H9 (cell line): ENCODE results near the gene MBTD1. TPM values are rescaled to one million over a fixed set of nuclear protein-coding genes. Genes with fewer than 3 reads are reported as not detected.

ENCODE experiments used
- DNase-seq: peaks from one replicate; pipeline ENCODE4 v3.0.0-alpha.2; 2017
- H2AFZ ChIP-seq: one replicate; pipeline ENCODE4 v1.6.1; 2013; ENCODE audit warnings: mild to moderate bottlenecking, low read length, control low read depth, moderate library complexity
- H2AK5ac ChIP-seq: 2 replicates; pipeline ENCODE4 v1.6.1; 2013; ENCODE audit warnings: low read length, control low read depth, mixed read lengths; ENCODE audit not compliant: insufficient read length
- H2BK120ac ChIP-seq: one replicate; pipeline ENCODE4 v1.6.1; 2013; ENCODE audit warnings: low read depth, mild to moderate bottlenecking, low read length, control low read depth, inconsistent platforms; ENCODE audit not compliant: poor library complexity, severe bottlenecking
- H2BK12ac ChIP-seq: 2 replicates; pipeline ENCODE4 v1.6.1; 2013; ENCODE audit warnings: low read length, control low read depth, mixed read lengths, low read depth; ENCODE audit not compliant: insufficient read length
- H2BK15ac ChIP-seq: 2 replicates; pipeline ENCODE4 v1.6.1; 2013; ENCODE audit warnings: low read depth, low read length, control low read depth
- H2BK20ac ChIP-seq: one replicate; pipeline ENCODE4 v1.6.1; 2013; ENCODE audit warnings: low read depth, mild to moderate bottlenecking, low read length, control low read depth, inconsistent platforms; ENCODE audit not compliant: poor library complexity, severe bottlenecking
- H2BK5ac ChIP-seq: 2 replicates; pipeline ENCODE4 v1.6.1; 2013; ENCODE audit warnings: low read length, control low read depth, mixed read lengths; ENCODE audit not compliant: insufficient read length
- H3K14ac ChIP-seq: 2 replicates; pipeline ENCODE4 v1.6.1; 2013; ENCODE audit warnings: low read length, control low read depth; ENCODE audit not compliant: insufficient read depth
- H3K18ac ChIP-seq: 2 replicates; pipeline ENCODE4 v1.6.1; 2013; ENCODE audit warnings: low read depth, mild to moderate bottlenecking, mixed read lengths, low read length, control low read depth; ENCODE audit not compliant: insufficient read length
- H3K23ac ChIP-seq: 2 replicates; pipeline ENCODE4 v1.6.1; 2013; ENCODE audit warnings: low read length, control low read depth, mixed read lengths, low read depth; ENCODE audit not compliant: insufficient read length
- H3K23me2 ChIP-seq: 2 replicates; pipeline ENCODE4 v1.6.1; 2013; ENCODE audit warnings: low read depth, mild to moderate bottlenecking, mixed read lengths, low read length, control low read depth; ENCODE audit not compliant: insufficient read length, poor library complexity, severe bottlenecking
- H3K27ac ChIP-seq: 2 replicates; pipeline ENCODE4 v1.5.1; 2013; ENCODE audit warnings: low read length, control low read depth, mixed read lengths, low read depth; ENCODE audit not compliant: insufficient read length
- H3K27me3 ChIP-seq: 2 replicates; pipeline ENCODE4 v1.6.1; 2013; ENCODE audit warnings: low read length, control low read depth, inconsistent platforms; ENCODE audit not compliant: insufficient read depth
- H3K4ac ChIP-seq: 2 replicates; pipeline ENCODE4 v1.6.1; 2013; ENCODE audit warnings: low read depth, mild to moderate bottlenecking, control low read depth, inconsistent platforms, low read length, moderate library complexity
- H3K4me1 ChIP-seq: 2 replicates; pipeline ENCODE4 v1.6.1; 2013; ENCODE audit warnings: low read length, control low read depth, inconsistent platforms; ENCODE audit not compliant: insufficient read depth
- H3K4me2 ChIP-seq: 2 replicates; pipeline ENCODE4 v1.6.1; 2013; ENCODE audit warnings: low read length, control low read depth, mixed read lengths; ENCODE audit not compliant: insufficient read length, insufficient read depth
- H3K56ac ChIP-seq: 2 replicates; pipeline ENCODE4 v1.6.1; 2013; ENCODE audit warnings: low read depth, mild to moderate bottlenecking, mixed read lengths, low read length, control low read depth; ENCODE audit not compliant: insufficient read length
- H3K79me1 ChIP-seq: 2 replicates; pipeline ENCODE4 v1.6.1; 2013; ENCODE audit warnings: low read depth, mild to moderate bottlenecking, moderate library complexity, low read length, control low read depth, inconsistent platforms; ENCODE audit not compliant: insufficient read depth, poor library complexity, severe bottlenecking
- H3K79me2 ChIP-seq: 2 replicates; pipeline ENCODE4 v1.6.1; 2013; ENCODE audit warnings: low read length, control low read depth, inconsistent platforms; ENCODE audit not compliant: insufficient read depth
- H3K9ac ChIP-seq: 2 replicates; pipeline ENCODE4 v1.6.1; 2013; ENCODE audit warnings: low read length, control low read depth, mixed read lengths; ENCODE audit not compliant: insufficient read length; ENCODE audit errors: extremely low read depth
- H3K9me3 ChIP-seq: one replicate; pipeline ENCODE4 v1.6.1; 2013; ENCODE audit warnings: low read depth, low read length, inconsistent platforms; ENCODE audit not compliant: control insufficient read depth
- H3T11ph ChIP-seq: one replicate; pipeline ENCODE4 v1.6.1; 2013; ENCODE audit warnings: mild to moderate bottlenecking, low read length, control low read depth, inconsistent platforms
- H4K20me1 ChIP-seq: one replicate; pipeline ENCODE4 v1.6.1; 2013; ENCODE audit not compliant: control insufficient read depth, insufficient read length, insufficient read depth
- H4K5ac ChIP-seq: 2 replicates; pipeline ENCODE4 v1.6.1; 2013; ENCODE audit warnings: low read depth, mild to moderate bottlenecking, mixed read lengths, low read length, control low read depth; ENCODE audit not compliant: insufficient read length
- H4K8ac ChIP-seq: replicated peaks from 2 replicates; pipeline ENCODE4 v1.6.1; 2013; ENCODE audit warnings: low read length, control low read depth, mixed read lengths, low read depth; ENCODE audit not compliant: insufficient read length
- H4K91ac ChIP-seq: 2 replicates; pipeline ENCODE4 v1.6.1; 2013; ENCODE audit warnings: low read depth, mild to moderate bottlenecking, moderate library complexity, mixed read lengths, low read length, control low read depth; ENCODE audit not compliant: insufficient read length
- H3K27ac Mint-ChIP-seq, 3 experiments: 2 replicates in 2 of 3; 3 replicates in 1 of 3; pipeline ENCODE4 v1.8.0; 2020 to 2021; ENCODE audit warnings: mixed read lengths in 3 of 3, mild to moderate bottlenecking in 1 of 3, moderate library complexity in 1 of 3
- H3K27me3 Mint-ChIP-seq: 2 replicates; pipeline ENCODE4 v1.8.0; 2021; ENCODE audit warnings: low read depth, mild to moderate bottlenecking, moderate library complexity, mixed read lengths
- H3K36me3 Mint-ChIP-seq, 3 experiments: 2 replicates in 2 of 3; 3 replicates in 1 of 3; pipeline ENCODE4 v1.8.0; 2020 to 2021; ENCODE audit warnings: low read depth in 3 of 3, mixed read lengths in 3 of 3; ENCODE audit not compliant: insufficient read depth in 1 of 3
- H3K4me1 Mint-ChIP-seq, 2 experiments: 2 replicates each; pipeline ENCODE4 v1.8.0; 2020; ENCODE audit warnings: mixed read lengths in 2 of 2
- H3K4me3 Mint-ChIP-seq, 2 experiments: 2 replicates in 1 of 2; 3 replicates in 1 of 2; pipeline ENCODE4 v1.8.0; 2020 to 2021; ENCODE audit warnings: mild to moderate bottlenecking in 2 of 2, mixed read lengths in 2 of 2, moderate library complexity in 1 of 2
- H3K9me3 Mint-ChIP-seq, 2 experiments: 2 replicates in 1 of 2; 3 replicates in 1 of 2; pipeline ENCODE4 v1.8.0; 2020; ENCODE audit warnings: mild to moderate bottlenecking in 2 of 2, mixed read lengths in 2 of 2, moderate library complexity in 1 of 2
- CTCF ChIP-seq: fragments of 200-600 bp; sonication (generic); conservative IDR thresholded peaks from 3 replicates; pipeline ENCODE4 v1.8.0; 2021; ENCODE audit warnings: antibody characterized with exemption, mild to moderate bottlenecking
- WGBS: extraction: QIAGEN DNeasy Blood & Tissue Kit; methylation state at CpG from one replicate; pipeline ENCODE4 v1.1.7; 2013; ENCODE audit warnings: missing lambda C conversion rate, low lambda C conversion rate, mixed read lengths; ENCODE audit not compliant: insufficient read length; ENCODE audit errors: extremely low coverage; 5-methylcytosine and 5-hydroxymethylcytosine counted together
- total RNA-seq: library from RNA; stranded (reverse); gene quantifications from 2 replicates; pipeline ENCODE4 v1.2.1, GENCODE V29; 2021

Gene MBTD1
- total RNA-seq, 1 experiment from 2014 or later = 49.6 TPM

- no peak overlapping the region for H3K4me2 ChIP-seq
- no peaks in the 10 kb centered on the region for H3K23me2 ChIP-seq
- no peak overlapping the region for H3K9ac ChIP-seq
- no peak overlapping the region for H3K14ac ChIP-seq
- H3K18ac ChIP-seq = no peak overlapping the region
- H3K27ac Mint-ChIP-seq = peak overlapping the region in 1 of 3 experiments; percentile 53; a peak in 1 of 7 replicates
- no peaks in the 10 kb centered on the region for H3K79me1 ChIP-seq
- no peak overlapping the region for H3T11ph ChIP-seq
- H3K56ac ChIP-seq = no peak overlapping the region
- no peak overlapping the region for H4K91ac ChIP-seq
- H3K79me2 ChIP-seq = no peaks in the 10 kb centered on the region
- H4K8ac ChIP-seq = no peak overlapping the region
- H3K9me3 ChIP-seq = no peaks in the 10 kb centered on the region
- H3K27me3 ChIP-seq = no peaks in the 10 kb centered on the region
- H2AFZ ChIP-seq = no peak overlapping the region
- no peak overlapping the region for H3K4me3 Mint-ChIP-seq
- no peak for DNase-seq
- no peaks in the 10 kb centered on the region for H3K4me1 Mint-ChIP-seq
- H2BK5ac ChIP-seq = no peak overlapping the region
- peaks cover 23 to 79% (median 75%) of the 10 kb centered on the region in 3 experiments; a peak in 6 of 7 replicates for H3K36me3 Mint-ChIP-seq
- no peak overlapping the region for H2BK15ac ChIP-seq
- no peaks in the 10 kb centered on the region for H3K9me3 Mint-ChIP-seq
- no peaks in the 10 kb centered on the region for H3K4me1 ChIP-seq
- H3K27ac ChIP-seq = no peak overlapping the region
- WGBS = no CpG with 5 or more reads among the region's 9 CpGs
- H4K5ac ChIP-seq = no peak overlapping the region
- no peak overlapping the region for H2AK5ac ChIP-seq
- no peak for TF ChIP-seq CTCF
- no peak overlapping the region for H2BK120ac ChIP-seq
- H2BK20ac ChIP-seq = no peak overlapping the region
- no peak overlapping the region for H2BK12ac ChIP-seq
- H3K27me3 Mint-ChIP-seq = no peaks in the 10 kb centered on the region
- H4K20me1 ChIP-seq = no peaks in the 10 kb centered on the region
- no peak overlapping the region for H3K4ac ChIP-seq
- H3K23ac ChIP-seq = no peak overlapping the region
Measured at GRCh38 chr17:51188271-51188833, 71.5 kb downstream of the MBTD1 start.
